ENCODE data around the gene BAZ2B.

BAZ2B gene

DNA sequence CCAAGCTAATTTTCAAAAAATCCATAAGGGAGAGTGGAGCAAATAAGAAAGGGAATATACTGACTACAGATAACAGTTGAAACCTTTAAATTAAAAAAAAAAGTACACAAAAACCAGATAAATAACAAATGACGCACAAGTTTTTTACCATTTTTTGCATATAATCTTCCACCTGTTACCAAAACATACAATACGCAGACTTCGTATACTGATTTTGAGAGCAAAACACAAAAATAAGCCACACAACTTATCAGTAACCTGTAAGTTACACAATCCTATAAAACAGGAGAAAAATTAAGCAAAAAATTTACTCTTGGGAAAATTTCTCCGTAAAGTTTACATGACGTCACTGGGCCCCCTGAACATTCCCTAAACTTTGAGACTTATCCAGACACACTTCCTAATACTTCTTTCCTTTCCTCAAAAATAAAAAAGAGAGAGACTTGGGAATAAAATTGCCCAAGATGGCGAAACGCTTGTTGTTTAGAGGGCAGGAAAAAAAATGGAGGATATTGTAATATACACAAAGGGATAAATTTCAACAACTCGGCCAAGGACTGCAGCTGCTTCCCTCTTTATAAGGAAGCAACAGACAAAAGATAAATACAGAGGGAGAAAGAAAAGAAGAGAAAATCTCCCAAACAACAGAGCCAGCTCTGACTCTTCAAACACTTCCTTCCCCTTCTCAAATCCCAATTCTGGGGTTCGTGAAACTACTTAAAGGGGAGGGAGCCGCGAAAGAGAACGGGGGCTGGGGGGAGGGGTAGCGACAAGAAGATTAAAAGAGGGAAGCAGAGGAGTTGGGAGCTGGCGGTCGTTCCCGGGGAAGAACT lies 1.6 kb downstream of the BAZ2B start:
- DNase-seq, result no peak

DNA sequence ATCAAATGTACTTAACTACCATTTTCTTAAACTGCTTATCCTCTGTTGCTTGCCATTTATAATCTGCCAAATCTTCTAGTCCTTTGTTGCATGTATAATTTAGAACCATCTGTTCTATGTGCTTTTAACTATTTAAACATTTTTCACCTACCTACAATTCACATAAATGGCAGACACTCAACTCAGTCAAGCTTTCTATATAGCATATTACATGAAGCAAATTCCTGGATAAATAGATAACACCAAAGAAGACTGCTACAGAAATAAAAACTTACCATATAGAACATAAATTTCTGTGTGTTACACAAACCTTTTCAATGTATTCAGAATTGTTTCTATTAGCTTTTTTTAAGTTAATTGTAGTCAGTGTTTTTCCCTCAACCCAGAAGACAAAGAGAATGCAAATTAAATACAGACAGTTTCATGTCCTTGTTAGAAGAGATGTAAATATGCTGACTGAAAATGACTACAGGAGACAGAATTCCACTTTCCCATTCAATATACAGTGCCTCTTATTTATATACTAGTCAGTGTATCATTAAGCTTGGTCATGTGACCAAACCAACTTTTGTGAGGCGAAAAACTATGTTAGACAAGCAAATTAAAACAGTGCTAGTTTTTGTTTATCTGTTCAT lies 2.6 kb downstream of the BAZ2B start:
- no peak for DNase-seq

GRCh38 chr2:159613091-159613490 lies 3.3 kb downstream of the BAZ2B start:
- no peak for DNase-seq

DNA sequence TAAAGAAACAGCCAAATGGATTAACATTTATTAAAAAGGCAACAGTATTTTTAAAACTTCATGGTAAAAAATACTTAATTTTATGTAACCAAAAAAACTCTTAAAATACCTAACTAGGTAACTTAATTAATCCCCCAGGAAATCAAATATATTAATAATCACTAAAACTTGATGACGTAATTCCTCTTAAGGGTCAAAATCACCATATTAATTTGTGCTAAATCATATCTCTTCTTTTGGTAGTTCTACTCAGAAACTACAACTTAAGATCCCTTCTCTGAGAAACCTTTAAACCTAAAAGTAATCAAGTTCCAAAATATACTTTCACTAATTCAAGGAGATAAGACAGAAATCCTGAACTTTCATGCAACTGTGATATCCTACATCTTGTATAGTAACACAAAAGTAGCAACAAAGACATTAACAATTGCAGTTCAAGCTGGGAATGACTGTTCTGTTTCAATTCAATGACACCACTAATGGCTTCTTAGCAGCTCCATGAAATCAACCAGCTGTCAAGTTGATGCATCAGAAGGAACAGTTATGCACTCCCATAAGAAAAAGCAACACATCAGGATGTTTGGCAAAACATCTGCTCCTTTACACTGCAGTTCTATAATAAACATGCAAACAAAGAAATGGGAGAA lies 4.0 kb downstream of the BAZ2B start:
- DNase-seq, result no peak

GRCh38 chr2:159609811-159610549 lies 6.4 kb downstream of the BAZ2B start:
- DNase-seq, result no peak

- no peak for DNase-seq
Observed at GRCh38 chr2:159608723-159609308, 7.5 kb downstream of the BAZ2B start.

GRCh38 chr2:159608108-159608507 lies 8.2 kb downstream of the BAZ2B start:
- DNase-seq, result no peak

DNA sequence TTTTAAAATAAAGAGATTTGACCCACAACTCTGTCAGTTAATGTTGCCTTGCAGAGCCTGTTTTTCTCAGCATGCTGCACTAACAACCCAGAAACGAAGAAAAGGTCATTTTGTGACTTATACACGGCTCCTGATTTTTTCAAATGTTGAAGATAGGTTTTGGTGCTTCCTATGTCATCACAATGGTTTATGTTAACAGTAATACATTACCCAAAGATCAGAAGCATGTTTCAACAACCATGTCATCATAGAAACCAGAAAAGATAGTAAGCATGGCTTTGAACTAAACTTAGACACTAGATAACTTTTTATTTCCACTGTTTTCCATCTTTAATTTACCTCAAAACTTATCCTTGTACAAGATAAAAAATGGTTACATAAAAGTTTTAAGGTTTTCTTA lies 10.1 kb downstream of the BAZ2B start:
- DNase-seq, result no peak

DNA sequence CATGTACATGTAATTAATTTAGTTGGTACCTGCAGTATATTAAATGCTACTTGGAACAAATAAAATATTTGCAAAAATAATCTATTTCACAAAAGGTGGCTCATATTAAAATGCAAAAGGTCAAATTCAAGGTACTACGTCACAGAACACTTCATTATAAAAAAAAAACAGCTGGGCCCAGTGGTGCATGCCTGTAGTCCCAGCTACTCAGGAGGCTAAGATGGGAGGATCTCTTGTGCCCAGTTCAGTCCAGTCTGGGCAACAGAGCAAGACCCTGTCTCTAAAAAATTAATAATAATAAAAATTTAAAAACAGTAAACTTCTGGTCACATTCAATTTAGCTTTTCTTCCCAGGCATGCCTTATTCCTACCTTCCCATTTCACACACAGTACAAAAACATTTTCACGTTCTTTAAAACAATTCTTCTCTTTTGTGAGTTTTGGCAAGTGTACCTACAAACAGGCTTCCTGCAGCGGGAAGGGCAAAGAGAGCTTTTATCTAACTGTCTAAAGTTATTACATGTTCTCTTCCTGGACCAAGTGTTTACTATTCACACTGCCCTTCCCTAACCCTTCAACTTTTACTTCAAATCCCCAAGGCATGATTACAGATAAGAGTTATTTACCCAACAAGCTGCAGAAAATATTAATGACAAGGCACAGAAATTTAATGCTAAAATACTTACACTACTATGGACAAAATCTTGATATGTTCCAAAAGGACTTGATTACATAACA lies 10.7 kb downstream of the BAZ2B start:
- DNase-seq, result no peak

- DNase-seq, result no peak
Observed at GRCh38 chr2:159604159-159604558, 12.2 kb downstream of the BAZ2B start.

DNA sequence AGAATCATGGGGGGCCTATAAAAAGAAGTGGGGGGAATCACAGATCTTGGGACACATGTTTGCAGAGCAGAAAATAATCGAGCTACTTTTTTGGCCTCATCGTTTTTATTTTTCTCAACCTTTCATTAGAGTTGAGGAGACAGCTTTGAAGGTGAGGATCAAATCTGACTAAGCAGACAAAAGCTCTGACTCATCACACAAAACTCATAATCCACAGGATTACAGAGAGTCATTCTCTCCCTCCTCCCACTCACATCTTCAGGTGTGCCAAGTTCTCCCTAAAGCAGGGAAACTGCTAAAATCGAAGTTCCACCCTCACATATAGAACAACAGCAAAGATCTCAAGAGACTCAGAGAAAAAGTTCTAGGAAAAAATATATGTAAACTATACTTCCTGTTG lies 15.6 kb downstream of the BAZ2B start:
- no peak for DNase-seq

DNA sequence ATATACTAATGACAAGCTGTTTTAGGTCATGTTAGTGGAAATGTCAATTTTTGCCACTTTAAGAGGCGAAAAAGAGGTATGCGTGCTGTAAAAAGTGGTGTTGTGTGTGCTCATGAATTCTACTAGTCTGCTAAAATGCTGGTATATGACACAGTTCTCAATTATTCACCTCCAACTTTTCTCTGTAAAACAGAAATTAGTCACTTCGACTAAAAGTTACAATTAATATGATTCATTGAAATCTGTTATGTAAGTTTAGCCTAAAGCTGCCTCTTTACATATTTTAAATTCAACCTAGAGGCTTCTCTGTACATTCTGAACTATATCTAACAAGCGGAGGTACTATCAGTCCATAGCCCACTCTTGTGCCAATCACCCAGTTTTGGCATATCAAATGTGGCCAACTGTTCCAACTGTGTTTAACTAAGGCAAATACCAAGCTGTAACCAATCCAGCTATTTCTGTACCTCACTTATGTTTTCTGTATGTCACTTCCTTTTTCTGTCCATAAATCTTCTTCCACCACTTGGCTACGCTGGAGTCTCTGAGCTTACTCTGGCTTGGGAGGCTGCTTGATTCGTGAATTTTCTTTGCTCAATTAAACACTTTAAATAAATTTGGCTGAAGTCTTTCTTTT lies 20.8 kb downstream of the BAZ2B start:
- no peak for DNase-seq

GRCh38 chr2:159592441-159592840 lies 23.9 kb downstream of the BAZ2B start:
- no peak for DNase-seq

GRCh38 chr2:159591221-159591620 lies 25.1 kb downstream of the BAZ2B start:
- no peak for DNase-seq

GRCh38 chr2:159589286-159589685 lies 27.1 kb downstream of the BAZ2B start:
- DNase-seq, result no peak

DNA sequence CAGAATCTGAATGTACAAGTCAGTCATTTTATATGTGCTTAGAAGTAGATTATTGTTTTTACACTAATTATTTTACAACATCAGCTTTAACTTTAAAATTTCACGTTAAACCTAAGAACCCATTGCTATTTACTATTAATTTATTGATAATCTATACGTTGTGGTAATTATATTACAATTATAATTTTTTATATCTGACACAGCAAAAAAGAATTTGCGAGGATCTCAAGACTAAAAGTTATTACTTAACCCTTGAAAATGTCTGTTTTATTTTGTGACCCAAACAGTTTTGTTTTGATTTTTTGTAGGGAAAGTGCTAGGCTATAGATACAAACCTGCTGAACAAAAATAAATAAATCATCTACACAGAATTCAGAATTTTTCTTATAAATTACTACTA lies 30.3 kb downstream of the BAZ2B start:
- no peak for DNase-seq

- DNase-seq, result no peak
Observed at GRCh38 chr2:159585622-159586021, 30.7 kb downstream of the BAZ2B start.

GRCh38 chr2:159584796-159585195 lies 31.6 kb downstream of the BAZ2B start:
- DNase-seq, result no peak

GRCh38 chr2:159573846-159574606 lies 42.3 kb downstream of the BAZ2B start:
- no peak for DNase-seq

- no peak for DNase-seq
Observed at GRCh38 chr2:159573294-159573693, 43.1 kb downstream of the BAZ2B start.

GRCh38 chr2:159572459-159572858 lies 43.9 kb downstream of the BAZ2B start:
- DNase-seq, result no peak

Data from CD4-positive, alpha-beta T cell treated with Interleukin-17A for 4 hours (primary cell).